GM19023 (cell line): ENCODE results near the gene PPP1R17.

ENCODE experiments used
- ATAC-seq: cut with Tn5 transposase; IDR thresholded peaks from one replicate; pipeline ENCODE4 v1.9.1; 2021; ENCODE audit warnings: mild to moderate bottlenecking, moderate library complexity; ENCODE audit not compliant: unreplicated experiment

Gene PPP1R17

DNA sequence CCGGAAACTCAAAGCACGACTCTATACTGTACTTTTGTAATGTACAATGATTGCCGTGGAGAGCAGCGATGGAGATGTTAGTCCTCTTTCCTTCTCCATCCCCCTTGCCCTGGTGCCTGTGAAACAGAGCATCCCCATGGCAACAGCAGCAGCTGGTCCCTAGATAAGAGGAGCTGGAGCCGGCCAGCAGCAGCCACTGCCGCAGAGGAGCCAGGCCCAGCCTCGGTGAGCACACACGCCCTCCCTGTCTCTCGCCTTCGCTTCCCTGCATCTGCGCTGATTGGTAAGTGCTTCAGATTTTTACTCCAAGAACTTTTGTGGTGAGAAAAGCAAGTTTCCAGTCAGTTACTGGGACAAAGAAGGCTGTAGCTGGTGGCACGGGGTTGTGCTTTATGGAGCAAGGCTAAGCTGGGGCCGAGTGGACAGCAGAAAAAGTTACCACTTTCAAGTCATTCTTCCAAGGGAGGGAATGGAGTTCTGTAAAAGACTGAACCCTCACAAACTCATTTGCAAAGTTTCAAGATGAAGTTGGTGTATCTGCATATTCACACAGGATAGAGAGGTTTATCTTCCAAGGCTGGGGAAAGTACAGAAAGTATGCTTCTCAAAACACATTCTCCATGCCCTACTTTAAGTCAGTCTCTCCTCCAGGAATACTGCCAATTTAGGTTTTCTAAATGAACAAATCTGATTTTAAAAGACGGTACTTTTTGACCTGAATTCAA, at the start of gene PPP1R17:
TSS of gene PPP1R17 (plus strand) at position 192 of the 725 bp plus-strand sequence. CDS start 5,227 bp downstream, outside the sequence.
- ATAC-seq = no peak

GRCh38 chr7:31640381-31640780, 46.6 kb upstream of the PPP1R17 start:
- no peak for ATAC-seq

GRCh38 chr7:31642681-31643115, 44.3 kb upstream of the PPP1R17 start:
- ATAC-seq = no peak

DNA sequence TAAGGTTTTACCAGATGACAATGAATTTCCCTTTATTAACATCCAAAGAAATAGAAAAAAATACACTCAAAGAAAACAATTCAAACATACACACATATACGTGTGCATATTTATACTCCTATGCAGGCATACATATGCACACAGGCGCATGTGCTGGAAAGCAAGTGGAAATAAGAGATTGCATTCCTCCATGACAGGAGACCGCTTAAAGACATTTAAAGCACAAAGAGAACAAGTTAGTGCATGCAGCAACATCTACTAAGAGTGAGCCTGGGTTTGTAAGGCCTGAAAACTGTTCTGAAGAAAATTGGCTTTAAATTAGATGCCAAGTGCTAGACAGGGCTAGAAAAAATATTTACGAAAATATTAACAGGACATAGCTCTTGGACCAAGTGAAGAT, 40.1 kb upstream of the PPP1R17 start:
- ATAC-seq = no peak

GRCh38 chr7:31647511-31647910, 39.5 kb upstream of the PPP1R17 start:
- ATAC-seq = no peak

DNA sequence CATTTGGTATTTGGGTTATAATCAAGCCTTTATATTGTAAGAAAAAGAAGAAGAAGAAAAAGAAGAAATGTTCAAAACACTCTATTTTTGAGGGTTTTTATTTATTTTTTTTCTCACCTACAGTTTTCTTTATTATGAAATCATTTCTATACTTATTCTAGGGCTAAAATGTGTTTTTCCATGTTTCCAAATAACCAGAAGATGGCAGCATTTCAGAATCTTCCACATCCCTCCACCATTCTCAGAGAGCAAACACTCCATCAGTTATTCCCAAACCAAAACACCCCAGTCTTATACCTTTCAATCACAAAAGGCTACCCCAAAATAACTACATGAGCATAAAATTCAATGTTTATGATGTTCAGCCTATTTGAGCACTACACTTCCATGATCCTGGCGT, 38.7 kb upstream of the PPP1R17 start:
- ATAC-seq = no peak

DNA sequence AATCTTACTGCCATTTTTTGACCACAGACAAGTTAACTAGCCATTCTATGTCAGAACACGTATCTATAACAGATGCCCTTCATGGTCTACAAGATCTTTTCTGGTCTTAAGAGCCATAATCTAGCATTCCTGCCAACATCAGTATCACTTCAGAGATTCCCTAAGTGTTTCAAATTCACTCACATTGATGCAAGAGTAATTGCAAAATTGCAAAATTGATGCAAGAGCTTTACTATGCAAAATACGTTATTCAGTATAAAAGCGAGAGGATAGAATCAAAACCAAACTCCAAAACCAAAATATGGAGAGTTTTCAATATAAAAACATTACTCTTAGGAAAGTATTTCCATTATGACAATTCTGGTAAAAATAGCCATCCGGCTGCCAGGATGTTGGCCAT, 38.1 kb upstream of the PPP1R17 start:
- ATAC-seq = no peak

DNA sequence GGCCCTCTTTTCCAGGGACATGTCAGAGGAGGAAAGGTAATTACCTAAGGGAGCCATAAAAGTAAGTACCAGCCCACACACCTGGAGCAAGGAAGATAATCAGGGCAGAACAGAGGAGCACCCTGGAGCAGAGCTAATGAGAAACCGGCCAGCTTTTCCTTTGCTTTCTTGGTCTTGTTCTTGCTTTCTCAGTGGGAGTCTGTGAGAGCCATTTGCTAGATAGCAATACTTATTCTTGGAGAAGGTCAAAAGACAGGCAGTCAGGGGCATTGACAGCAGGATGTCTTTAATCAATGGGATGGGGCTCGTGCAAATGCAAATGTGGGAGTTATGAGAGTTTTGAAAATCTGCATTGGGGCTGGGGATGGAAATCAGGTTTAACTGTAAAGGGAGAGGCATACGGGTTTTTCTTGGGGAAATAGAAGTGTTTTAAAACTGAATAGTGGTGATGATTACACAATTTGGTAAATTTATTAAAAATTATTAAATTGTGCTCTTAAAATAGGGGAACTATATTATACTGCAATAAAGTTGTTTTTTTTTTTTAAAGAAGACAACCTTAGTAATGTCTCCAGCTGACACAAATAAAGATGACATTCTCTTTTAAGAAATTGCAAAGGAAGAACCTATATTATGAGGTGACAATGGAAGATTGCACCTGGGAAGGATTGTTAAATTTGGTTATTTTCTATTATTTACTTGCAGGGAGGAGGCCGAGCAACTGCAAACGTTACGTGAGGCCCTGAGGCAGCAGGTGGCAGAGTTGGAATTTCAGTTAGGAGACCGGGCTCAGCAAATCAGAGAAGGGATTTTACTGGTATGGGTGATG, 35.6 kb upstream of the PPP1R17 start:
- no peak for ATAC-seq

DNA sequence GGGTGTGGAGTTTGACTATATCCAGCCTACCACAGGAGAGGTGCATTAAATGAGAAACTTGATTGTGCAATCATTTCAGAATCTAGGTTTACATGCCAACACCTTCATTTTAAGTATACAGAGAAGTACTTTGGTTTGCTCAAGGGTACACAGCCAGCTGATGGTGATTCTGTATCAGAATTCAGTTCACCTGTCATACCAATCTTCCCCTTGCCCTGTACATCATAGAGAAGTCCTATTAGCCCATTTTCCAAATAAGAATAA, 35.0 kb upstream of the PPP1R17 start:
- no peak for ATAC-seq

GRCh38 chr7:31663072-31663471, 23.9 kb upstream of the PPP1R17 start:
- ATAC-seq = no peak

DNA sequence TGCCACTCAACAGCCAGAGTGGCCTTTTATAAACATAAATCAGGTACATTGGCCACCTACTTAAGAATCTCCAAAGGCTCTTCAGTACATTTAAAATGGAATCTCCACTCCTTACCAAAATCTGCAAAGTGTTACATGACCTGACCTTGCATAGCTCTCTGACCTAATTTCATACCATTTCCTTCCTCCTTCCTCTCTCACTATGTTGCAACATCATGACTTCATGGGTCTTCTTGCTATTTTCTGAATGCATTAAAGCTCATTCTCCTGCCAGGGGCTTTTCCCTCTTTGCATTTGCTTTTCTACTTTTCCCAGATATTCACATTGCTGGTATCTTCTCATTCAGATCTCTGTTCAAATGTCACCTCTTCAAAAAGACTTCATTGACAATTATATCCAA, 22.1 kb upstream of the PPP1R17 start:
- ATAC-seq = no peak

DNA sequence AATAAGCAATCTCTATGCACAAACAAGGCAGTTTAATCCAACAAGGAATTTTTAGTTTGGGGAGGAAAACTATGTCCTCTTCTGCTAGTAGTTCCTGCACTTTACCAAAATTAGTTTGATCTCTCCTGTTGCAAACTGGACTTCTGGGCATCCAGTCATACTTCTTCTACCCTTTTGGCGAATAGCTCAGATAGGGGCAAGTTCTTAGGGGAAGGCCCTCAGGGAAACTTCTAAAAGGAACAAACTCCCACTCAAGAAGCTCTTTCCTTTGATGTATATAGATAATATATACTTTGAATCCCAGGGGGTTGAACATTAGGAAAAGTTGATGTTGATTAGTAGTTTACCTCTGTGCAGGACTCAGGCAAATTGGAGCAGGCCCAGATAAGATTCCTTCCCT, 21.5 kb upstream of the PPP1R17 start:
- ATAC-seq = no peak

DNA sequence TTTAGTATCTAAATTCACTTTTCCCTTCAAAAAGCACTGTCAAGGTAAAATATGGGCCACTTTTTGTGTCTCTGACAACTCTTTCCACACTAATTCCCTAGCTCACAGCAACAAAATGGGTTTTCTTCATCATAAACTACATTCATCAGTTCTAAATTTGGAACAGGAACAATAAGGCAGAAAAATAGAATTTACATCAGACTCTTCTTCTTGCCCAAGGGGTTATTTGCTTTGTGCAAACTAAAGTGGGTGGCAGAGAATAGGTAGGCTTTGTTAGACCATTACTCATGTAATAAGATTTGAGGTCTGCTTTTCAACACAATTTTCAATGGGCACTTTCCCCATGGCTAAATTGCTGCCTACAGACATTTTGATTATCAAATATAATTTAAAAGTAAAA, 17.6 kb upstream of the PPP1R17 start:
- ATAC-seq = no peak

GRCh38 chr7:31679574-31680305, 7.3 kb upstream of the PPP1R17 start:
- ATAC-seq = no peak

DNA sequence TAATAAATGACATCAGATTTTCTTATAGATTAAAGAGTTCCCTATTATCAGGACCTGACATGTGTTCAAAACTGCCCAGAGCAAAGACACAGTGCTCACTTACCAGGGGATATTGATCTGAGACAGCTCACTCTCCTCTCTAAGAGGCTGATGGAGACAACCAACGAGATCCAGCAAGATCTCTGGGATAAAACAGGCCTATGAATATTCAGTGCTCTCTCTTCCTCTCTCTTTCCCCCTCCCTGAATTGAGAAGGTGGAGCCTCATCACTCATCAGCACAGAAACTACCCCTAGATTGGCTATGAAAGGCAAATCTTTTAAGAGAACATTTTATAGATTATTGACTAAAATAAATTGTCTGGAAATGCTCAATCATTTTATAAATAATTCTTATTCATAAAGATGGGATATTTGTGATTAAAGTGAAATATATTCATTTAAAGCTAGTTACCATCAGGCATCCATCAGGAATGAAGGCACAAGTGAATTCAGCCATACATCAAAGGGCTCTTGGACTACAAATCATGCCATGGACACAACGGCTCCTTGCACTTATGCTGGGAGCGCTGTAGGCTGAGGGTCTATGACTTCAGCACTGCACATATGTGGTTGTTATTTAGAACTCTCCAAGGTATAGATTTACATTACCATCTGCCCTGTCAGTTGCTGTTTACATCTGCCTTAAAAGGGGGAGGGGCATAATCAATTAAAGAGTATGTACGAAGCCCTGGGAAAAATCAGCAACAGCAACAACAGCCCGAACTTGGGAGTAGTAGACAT, 3.4 kb upstream of the PPP1R17 start:
- ATAC-seq = no peak

GRCh38 chr7:31688372-31688771, 1.4 kb downstream of the PPP1R17 start:
- peak; percentile 96 for ATAC-seq

- ATAC-seq = peak; percentile 8
These were observed 2.0 kb downstream of the PPP1R17 start for GRCh38 chr7:31688996-31689395.

- no peak for ATAC-seq
These were observed 3.9 kb downstream of the PPP1R17 start for GRCh38 chr7:31690935-31691334.

DNA sequence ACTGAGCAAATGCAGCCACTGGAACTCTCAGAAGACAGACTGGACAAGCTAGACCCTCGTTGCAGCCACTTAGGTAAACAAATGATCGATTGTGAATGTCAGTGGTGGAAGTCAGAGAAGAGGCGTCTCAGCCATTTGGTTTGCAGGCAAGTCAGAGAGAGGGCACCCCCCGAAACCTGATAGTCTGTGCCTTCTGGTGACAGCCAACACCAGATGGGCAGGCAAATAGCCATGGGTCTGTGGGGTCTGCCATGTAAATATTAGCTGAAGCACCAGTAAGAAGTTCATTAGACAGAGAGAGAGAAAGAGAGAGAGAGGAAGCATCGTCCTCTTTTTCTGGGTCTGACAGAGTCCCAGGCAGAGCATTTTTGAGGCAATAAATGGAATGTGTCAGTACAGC, 5.4 kb downstream of the PPP1R17 start:
- ATAC-seq = no peak

DNA sequence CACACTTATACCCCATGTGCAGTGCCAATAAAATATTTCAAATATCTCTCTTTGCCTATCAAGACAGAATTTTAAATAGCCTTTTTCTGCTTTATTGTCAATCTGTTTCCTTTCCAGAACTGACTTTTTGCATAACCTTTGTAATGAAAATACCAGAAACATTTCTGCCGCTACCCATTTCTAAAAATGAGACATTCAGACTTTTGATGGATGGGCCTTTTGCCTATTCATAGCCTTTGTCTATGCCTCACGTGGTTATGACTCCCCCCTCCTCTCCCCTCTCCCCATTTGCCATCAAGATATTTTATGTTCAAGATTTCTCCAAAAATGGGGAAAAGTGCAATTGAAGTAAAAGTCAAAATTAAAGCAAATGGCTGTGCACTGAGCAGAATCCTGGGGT, 5.9 kb downstream of the PPP1R17 start:
- no peak for ATAC-seq
